HK-2 (cell line): ENCODE data around the gene B9D1.

Experiments used
- DNase-seq: peaks from one replicate; pipeline ENCODE4 v3.0.0-alpha.2; 2018; ENCODE audit not compliant: unreplicated experiment

B9D1 gene

DNA sequence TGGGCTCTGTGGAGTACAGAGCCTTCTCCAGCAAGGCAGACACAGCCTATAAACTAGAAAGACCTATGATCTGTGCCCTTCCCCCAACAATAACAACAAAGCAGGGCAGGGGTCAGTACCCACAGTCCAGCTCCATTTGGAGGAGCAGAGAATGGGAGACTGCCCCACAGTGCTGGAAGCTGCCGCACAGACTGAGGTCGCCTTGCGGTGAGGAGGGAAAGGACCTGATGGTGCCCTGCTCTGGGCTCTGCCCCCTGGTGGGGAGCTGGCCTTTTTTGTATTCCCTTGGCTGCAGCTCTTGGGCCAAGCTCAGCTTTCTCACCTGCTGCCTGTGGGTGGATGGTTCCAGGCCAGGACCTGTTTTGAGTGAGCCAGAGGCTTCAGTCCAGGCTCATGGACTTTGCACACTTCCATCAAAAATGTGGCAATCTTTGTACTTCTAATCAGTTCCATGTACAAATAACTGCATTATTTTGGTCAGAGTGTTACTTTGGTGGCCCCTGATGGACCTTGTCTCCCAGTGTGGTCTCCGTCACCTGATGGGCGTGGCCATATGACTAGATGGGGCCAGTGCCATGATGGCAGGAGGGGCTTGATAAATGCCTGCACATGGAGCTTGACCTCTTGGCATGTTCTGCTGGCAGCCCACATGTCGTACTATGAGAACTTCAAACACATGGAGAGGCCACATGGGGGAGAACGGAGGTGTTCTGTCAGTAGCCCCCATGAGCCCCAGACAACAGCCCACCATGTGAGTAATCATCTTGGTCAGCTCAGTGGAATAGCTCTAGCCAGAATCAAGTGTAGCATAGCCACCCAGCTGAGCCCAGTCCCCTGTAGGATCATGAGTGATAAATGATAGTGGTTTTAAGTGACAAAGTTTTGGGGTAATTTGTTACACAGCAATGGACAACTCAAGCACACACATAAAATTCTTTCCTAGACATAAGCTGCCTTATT, 24.2 kb downstream of the B9D1 start:
- peak; percentile 43 for DNase-seq

DNA sequence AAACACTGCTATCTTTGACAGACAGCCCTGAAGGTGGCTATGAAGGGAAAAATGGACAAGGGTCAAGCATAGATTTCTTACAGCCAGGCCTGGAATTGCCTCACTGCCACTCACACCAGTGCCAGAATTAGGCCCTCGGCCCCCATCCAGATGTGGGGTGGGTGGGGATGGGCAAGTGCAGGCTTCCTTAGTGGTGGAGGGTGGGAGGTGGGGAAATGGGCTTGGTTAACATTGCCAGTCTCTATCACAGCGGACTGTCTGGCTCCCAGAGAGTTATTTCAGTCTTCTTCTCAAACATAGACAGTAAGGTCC, 24.9 kb downstream of the B9D1 start:
- DNase-seq: no peak

DNA sequence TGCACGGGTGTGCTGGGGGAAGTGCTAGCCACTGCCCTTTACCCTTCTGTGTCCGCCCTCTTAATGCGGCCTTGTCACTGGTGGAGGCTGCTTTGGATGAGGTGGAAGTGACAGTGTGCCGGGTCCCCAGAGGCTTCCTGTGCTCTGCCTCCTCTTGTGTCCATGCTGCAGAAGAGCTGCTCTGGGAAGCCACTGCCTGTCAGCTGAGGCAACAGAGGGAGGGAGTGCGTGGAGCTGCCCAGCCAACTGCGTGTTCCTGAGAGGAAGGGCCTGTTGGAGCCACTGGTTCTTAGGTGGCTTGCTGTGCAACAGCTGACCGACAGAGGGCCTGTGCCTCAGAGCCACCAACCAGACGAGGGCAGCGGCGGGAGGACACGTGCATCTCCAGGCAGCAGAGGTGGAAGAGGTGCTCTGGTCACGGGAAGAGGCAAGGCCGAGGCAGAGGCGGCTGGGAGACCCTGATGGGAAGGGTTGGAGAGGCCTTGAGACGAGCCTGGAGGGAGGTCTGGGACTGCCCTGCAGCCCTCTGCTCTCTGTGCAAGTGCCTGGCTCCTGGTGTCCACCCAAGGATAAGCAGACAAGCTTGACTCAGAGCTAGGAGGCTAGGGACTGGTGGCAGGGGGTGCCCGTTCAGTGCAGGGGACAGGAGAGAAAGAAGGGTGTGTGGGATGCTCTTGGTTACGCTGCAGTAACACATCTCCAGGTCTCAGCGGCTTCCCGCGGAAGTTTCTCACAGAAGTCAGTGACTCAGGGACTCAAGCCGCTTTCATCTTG, 25.4 kb downstream of the B9D1 start:
- no peak for DNase-seq

DNA sequence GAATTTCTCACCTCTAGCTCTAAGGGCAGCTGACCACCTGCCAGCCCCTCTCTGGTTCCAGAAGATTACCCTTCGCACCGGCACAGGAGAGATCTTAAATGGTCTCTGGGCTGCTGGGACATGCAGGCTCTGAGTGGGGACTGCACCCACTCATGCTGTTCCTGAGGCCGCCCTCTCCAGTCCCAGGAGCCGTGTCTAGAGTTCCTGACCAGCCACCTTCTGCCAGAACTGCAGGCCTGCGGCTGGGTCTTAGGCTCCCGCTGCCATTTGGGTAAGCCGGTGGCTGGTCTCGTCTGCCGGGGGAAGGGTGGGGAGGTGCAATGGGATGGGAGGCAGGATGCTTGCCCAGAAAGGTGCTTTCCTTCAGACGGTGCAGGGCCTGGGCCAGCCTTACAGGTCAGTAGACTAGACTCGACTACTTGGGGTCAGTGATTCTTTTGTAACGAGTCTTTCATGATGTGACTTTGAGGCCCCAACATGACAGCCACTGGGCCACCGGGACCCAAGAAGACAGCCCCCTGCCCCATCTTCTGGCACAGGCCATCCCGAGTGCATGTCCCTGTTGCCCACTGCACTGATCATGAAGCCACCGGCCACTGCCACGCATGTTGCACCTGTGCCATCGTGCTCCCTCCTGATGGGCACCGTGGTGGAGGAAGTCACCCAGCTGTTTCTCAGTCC, 26.4 kb downstream of the B9D1 start:
- DNase-seq: no peak

DNA sequence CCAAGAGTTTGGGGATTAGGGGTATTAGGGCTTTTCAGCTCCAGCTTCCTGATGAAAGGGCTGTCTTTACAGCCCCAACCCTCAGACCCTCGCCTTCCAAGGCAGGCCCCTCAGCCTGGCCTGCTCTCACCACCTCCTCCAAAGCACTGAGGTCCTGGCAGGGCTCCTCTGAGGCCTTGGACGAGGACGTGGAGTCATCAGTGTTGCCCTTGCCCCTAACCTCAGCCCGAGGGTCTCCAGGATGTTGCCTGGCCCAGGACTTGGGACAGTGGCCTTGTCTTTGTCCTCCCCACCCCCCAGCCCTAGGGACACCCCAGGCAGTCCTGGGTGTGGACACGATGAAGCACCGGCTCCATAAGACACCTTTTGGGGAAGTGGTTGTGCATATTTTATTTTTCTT, 28.2 kb downstream of the B9D1 start:
- DNase-seq: no peak

DNA sequence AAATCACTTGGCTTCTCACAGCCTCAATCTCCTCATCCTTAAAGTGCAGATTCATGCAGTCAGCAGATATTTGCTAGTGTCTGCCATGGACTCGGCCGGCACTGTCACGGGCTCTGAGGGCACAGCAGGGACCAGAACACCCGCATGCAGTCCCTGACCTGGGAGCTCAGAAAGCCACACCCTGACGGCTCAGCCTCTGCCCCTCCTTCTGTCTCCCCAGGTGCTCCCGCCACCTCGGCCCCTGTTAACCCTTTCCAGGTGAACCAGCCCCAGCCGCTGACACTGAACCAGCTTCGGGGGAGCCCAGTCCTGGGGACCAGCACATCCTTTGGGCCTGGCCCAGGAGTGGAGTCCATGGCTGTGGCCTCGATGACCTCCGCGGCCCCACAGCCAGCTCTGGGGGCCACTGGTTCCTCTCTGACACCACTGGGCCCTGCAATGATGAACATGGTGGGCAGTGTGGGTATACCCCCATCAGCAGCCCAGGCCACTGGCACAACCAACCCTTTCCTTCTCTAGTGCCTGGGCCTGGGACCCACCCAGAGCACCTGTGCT, 28.7 kb downstream of the B9D1 start:
- DNase-seq: no peak

DNA sequence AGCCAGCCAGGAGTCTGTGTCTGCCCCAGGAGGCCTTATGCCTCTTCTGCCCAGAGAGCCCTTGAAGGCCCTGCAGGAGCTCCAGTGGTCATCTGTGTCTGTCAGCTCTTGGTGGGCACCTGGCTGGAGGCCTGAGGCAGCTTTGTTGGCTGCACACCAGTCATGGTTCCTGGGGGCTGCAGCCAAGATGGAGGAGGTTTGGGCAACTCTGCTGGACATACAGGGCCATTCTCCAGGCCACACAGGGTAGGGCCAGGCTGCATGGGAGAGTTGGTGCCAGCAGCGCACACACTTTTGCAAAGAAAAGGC, 29.4 kb downstream of the B9D1 start:
- no peak for DNase-seq

DNA sequence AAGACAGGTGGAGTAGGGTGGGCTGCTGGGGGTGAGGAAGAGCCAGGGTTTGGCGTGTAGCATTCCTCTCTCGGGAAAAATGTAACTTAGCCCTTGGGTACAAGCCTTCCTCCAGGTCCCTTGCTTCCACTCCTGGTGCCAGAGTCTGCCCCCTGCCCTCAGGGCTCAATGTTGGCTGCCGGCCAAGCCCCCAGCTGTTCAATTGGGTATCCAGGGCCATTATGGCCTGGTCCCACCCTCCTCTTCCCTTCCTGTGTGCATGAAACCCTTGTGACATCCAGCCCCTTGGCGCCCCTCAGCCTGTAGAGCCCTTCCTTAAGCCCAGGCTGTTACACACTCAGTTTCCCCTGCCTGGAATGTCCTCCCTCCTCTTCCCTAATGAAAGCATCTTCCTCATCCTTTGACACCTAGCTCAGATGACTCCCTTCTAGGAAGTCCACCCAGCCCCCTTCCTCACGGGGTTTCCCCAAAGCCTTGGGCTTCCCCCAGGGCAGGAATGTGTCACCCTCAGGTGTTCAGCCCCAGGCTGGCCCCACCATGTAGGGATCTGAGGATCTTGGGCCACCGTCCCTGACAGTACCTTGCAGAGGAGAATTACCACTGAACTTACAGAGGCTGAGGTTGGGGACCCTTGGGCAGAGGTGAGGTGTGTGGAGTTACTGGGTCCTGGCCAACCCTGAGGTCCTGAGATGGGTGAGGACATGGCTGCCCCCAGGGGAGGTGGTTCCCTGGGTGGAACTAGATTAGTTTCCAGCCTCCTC, 30.0 kb downstream of the B9D1 start:
- peak; percentile 51 for DNase-seq

DNA sequence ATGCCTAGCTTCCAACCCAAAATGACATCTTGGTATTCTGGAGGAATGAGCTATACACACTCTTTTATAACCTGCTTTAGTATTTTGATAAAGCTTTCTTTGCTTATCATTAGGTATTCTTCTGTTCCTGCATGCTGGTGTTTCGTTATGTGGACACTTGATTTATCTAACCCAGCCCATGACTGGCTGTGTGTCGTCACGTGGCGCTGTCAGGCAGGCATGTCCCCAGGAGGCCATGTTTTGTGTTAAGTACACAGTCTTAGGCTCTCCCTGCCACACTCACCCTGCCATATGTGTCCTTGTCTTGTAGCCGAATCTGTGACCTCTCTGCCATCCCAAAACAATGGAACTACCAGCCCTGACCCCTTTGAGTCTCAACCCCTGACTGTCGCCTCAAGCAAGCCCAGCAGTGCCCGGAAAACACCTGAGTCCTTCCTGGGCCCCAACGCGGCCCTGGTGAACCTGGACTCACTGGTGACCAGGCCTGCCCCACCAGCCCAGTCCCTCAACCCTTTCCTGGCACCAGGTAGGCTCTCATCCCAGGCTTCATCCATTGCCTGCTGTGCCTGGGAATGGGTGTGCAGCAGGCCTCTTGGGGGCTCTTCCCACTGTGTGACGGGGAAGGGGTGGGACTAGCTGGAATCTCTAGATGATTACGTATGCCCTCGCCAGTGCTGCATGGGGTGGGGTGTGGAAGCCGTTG, 30.8 kb downstream of the B9D1 start:
- no peak for DNase-seq

DNA sequence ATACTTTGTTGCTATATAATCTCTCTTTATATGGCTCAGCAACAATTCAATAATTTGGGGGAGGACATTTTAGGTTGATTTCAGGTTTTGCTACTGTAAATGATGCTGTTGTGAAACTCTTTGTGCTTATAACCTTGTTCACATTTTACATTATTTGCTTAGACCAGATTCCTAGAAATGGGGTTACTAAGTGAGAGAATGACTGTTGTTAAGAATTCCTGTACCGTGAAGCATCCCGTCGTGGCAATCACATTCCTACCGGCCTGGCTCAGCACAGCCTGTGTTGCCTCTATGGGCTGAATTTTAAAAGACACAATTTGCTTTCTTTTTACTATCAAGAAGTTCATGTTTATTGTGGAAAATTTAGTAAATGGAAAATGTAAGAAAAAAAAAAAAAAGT, 31.4 kb downstream of the B9D1 start:
- DNase-seq: peak; percentile 54

DNA sequence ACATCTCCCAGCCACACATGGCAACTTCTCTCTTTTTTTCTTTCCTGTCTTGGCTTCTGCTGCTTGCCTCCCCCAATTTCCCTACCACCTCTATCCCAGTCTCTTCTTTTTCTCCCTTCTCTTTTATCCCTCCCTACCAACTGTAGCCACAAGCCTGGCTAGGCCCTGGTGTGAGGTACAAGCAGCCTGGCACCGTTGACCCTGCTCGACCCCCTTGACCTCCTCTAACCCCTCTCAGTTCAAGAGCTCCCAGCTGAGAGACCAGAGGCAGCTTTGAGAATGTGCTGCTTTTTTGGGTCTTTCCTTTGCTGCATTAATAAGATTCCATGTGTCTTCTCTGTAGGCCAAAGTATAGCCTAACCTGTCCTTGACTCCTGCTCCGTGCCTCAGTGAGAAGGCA, 32.3 kb downstream of the B9D1 start:
- DNase-seq: no peak

DNA sequence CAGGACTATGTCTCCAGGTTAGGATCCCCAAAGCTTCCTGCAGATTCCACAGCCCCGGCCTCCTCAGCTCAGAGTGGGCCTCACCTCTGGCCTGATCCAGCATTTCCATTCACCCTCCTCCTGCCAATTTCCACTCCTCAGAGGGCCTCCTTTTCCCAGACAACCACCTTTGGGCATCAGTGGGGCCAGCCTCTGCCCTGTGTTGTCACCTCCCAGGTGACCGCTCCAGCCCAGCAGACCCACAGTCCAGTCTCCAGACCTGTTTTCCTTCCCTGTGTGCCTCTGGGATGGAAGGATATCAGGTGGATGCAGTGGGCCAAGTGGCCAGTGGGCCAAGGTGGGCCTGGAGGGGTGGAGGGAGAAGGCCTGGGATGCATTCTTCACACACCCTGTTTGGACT, 32.7 kb downstream of the B9D1 start:
- DNase-seq: no peak

DNA sequence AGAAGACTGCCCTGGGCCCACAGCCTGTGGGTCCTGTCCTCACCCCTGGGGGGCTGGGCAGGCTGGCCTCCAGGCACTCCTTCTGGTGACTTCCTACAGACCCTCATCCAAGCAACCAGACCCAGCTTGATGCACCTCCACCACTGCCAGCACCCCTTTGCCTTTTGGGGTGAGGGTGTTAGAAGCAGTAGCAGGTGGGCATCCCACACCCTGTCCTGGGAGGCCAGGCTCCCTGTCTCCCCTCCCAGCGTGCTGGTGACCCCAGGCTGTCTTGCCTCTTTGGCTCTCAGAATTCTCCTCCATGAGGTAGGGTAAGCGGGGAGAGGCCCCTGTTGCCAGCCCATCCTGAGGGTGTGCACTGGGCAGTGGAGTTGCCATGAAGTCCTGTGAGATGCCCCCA, 33.4 kb downstream of the B9D1 start:
- no peak for DNase-seq

DNA sequence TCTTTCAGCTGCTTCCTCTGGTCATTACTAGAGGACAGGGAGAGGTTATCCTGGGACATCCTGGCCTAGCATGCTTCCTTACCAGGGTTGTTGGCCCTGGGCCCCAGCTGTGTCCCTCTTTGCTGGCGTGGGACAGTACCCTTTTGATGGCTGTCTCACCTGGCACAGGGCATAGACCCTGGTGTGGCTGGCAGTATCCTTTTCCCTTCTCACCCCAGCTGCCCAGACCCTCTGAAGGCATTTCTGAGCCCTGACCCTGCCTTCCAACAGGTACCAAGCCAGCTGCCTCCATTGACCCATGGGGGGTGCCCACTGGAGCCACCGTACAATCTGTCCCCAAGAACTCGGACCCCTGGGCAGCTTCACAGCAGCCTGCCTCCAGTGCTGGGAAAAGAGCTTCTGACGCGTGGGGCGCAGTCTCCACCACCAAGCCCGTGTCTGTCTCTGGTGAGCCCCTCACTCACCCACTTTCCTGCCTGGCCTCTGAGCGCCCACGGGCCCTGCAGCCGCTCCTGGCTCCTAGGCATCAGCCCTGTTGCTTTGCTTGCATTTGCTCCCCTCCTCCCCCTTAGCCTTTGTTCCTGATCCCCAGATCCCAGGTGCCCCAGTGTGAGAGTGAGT, 34.0 kb downstream of the B9D1 start:
- DNase-seq: no peak

DNA sequence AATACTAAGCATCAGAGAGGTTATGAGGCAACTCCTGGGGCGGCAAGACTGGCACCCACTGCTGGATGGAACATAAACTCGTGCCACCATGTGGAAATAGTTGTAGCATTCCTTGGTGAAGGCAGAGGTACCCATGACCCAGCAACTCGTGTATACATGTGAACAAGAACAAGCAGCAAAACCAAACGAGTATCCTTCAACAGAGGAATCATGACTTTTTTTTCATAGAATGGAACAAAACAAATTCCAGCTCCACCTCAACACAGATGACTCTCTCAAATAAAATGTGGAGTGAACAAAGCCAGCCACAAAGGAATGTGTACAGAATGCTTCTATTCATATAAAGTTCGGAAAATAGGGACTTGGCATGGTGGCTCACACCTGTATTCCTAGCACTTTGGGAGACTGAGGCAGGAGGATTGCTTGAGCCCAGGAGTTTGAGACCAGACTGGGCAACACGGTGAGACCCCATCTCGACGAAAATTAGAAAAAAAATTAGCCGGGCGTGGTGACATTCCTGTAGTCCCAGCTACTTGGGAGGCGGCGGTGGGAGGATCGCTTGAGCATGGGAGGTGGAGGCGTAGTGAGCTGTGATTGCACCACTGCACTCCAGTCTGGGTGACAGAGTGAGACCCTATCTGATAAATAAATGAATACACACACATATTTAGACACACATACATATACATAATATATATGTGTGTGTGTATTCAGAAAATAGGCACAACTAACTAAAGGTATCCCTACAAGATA, 35.3 kb downstream of the B9D1 start:
- peak; percentile 51 for DNase-seq

DNA sequence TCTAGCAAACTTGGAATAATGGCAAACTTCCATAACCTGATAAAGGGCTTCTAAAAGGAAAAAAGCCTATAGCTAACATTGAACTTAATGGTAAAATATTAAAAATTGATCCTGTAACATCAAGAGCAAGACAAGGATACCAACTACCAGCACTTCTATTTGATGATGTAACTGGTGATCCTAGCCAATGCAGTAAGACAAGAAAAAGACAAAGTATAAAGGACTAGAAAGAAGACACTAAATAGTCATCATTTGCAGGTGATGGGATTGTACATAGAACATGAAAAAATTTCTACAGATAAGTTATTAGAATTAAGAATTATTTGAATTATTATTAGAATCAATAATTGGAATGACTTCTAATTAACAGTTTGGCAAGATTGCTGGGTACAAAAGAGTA, 37.0 kb downstream of the B9D1 start:
- no peak for DNase-seq

DNA sequence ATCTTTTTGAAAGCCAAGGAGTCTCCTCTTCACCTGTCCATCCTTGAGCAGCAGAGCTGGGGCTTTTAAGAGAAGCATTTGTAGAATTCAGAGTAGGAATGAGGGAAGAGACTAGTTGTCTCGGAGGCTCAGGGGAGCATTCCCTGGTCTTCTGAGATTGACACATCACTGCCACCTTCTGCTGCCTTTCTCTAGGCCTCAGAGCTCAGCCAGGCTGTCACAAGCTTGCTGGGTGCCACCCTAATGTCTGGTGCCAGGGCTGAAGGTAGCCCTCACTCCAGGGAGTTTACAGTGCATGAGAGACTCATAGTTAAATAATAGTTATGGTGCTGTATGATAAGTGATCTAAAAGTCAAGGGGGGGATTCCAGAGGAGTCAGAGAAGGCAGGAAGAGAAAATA, 39.7 kb downstream of the B9D1 start:
- no peak for DNase-seq

DNA sequence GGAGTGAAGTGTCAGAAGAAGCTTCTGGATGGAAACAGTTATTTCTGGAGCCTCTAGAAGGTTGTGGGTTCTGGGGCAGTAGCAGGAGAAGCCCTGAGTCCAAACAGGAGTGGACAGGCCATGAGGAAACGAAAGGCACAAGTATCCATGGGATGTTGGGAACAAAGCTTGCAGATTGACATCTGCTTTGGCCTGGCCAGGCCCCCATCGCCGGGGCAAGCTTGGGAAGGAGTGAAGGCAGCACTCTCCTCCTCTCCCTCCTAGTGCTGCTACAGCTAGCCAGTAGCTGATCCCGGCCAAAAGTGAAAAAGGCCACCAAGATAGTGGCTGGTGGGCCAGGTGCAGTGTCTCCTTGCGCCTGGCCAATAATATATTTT, 40.4 kb downstream of the B9D1 start:
- DNase-seq: no peak

DNA sequence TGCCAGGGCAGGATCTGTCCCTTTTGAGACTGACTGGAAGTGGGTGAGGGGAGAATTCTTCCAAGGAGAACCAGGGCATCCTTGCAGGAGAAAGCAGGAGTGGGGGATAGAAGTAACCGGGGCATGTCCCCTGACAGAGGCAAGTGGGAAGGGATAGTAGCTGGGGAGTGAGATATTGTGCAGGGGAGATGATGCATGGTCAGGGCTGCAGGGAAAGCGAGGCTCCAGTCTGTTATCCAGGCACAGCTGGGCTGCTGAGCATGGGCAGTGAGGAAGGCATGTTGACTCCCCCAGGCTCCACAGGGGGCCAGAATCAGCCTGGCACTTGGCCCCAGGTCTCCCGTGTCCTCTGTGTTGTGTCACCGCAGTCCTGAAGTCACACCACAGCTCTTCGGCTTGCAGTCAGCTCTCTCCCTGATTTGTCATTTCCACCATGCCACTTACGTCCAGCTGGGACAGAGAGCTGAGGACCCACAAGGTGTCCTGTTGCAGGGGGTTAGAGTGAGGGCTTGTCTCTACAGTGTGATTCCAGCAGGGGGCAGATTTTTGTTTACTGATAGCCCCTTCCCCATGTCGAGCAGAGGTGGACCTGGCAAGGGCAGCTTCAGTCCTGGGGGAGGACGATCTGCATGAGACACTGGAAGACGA, 40.9 kb downstream of the B9D1 start:
- no peak for DNase-seq

DNA sequence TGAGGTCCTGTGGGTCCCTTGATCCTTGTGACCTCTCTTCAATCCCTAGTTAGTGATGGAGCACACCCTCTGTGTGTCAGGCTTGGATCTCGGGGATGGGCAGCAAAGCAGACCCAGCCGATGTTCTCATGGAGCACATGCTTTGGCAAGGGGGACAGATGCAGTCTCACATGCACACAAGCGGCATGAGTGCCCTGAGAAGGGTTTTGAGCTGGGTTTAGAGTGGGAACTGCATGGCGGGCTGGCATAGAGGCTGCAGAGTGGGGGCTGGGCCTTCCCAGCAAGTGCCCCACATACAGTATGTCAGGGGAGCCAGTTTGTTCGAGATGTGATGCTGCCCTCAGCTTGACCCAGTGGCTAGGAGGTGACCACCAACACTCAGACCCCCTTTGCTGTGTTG, 41.6 kb downstream of the B9D1 start:
- DNase-seq: no peak
